ENCODE data around the gene PUM1. TPM values are rescaled to one million over a fixed set of nuclear protein-coding genes. Genes with fewer than 3 reads are reported as not detected.

The PUM1 gene
- total and polyA plus RNA-seq, 10 of the 15 experiments (the other 5 are each of a cell fraction or from before 2014, with no cell fraction given), result 21.4 to 75.3 (median 42.4) TPM

- no peak for TF ChIP-seq E4F1 (IDR thresholded peaks at IDR 0.05; ENCODE audit: borderline replicate concordance, partially characterized antibody)
- TF ChIP-seq TCF12 (IDR thresholded peaks at IDR 0.05; ENCODE audit: low read depth, low read length), result no peak
- no peak for TF ChIP-seq NR2C2 (IDR thresholded peaks at IDR 0.05; ENCODE audit: borderline replicate concordance, control insufficient read depth, insufficient read length, low read depth)
- no peak for TF ChIP-seq YBX1 (IDR thresholded peaks at IDR 0.05)
- no peak for TF ChIP-seq CREM (IDR thresholded peaks at IDR 0.05; ENCODE audit: low read depth)
- TF ChIP-seq TAF1 (IDR thresholded peaks at IDR 0.05; ENCODE audit: borderline replicate concordance, low read depth, low read length), result no peak
- TF ChIP-seq JUND (IDR thresholded peaks at IDR 0.05; ENCODE audit: low read depth, low read length), result no peak
- TF ChIP-seq BMI1 (IDR thresholded peaks at IDR 0.05; ENCODE audit: borderline replicate concordance), result no peak
- no peak for TF ChIP-seq IKZF2 (IDR thresholded peaks at IDR 0.05)
- no peak for TF ChIP-seq CHD2 (IDR thresholded peaks at IDR 0.05; ENCODE audit: borderline replicate concordance, low read depth, low read length)
- no peak for TF ChIP-seq SRF (IDR thresholded peaks at IDR 0.05; ENCODE audit: low read depth in 2 of 2, low read length in 2 of 2)
Observed at GRCh38 chr1:30905916-30906620, 159.4 kb downstream of the PUM1 start (continued).

Data from GM12878 (cell line).